ENCODE results near the gene CDRT15L2. TPM values are rescaled to one million over a fixed set of nuclear protein-coding genes. Genes with fewer than 3 reads are reported as not detected.
A peak's percentile ranks its signal among the peaks of the same experiment; 100 is the strongest.
"Not testable (repeated sequence)": the region's sequence is repeated elsewhere in the genome, so short reads cannot be mapped to it uniquely, and the experiment has no call there.

CDRT15L2 gene
- polyA plus RNA-seq (2013, experiment 1 of 2): not detected
- not detected for polyA plus RNA-seq (2013, experiment 2 of 2)

- H3K4me3 ChIP-seq (ENCODE audit: extremely low read depth, insufficient read depth, low read length, poor library complexity, severe bottlenecking); H3K36me3 ChIP-seq (ENCODE audit: control insufficient read depth, insufficient read depth, low read length); H3K9me3 ChIP-seq (ENCODE audit: control insufficient read depth, low read length); H3K4me1 ChIP-seq (ENCODE audit: control insufficient read depth, insufficient read depth, low read length, poor library complexity, severe bottlenecking); H3K27ac ChIP-seq (ENCODE audit: low read depth, low read length, severe bottlenecking): not testable (repeated sequence)
- WGBS, 2 experiments (ENCODE audit: insufficient coverage in 2 of 2): 93 to 99% methylated on average over 6 to 8 of the region's 12 CpGs
These were observed at the start of gene CDRT15L2 for GRCh38 chr17:20579424-20579823. Gene CDRT15L2 (plus strand): TSS chr17:20579724. CDS start chr17:20579744, 20 bp downstream.

- H3K9me3 ChIP-seq (ENCODE audit: control insufficient read depth, low read length); H3K27ac ChIP-seq (ENCODE audit: low read depth, low read length, severe bottlenecking); H3K36me3 ChIP-seq (ENCODE audit: control insufficient read depth, insufficient read depth, low read length); H3K4me1 ChIP-seq (ENCODE audit: control insufficient read depth, insufficient read depth, low read length, poor library complexity, severe bottlenecking): not testable (repeated sequence)
- peak overlapping the region; percentile 36 for H3K4me3 ChIP-seq (ENCODE audit: extremely low read depth, insufficient read depth, low read length, poor library complexity, severe bottlenecking)
- WGBS, 2 experiments (ENCODE audit: insufficient coverage in 2 of 2): 0% methylated on average over 1 of the region's 6 CpGs; no CpG with 5 or more reads in 1 of the 2 experiments
These were observed 49.4 kb upstream of the CDRT15L2 start for GRCh38 chr17:20530104-20530503.

- not testable (repeated sequence) for H3K9me3 ChIP-seq (ENCODE audit: control insufficient read depth, low read length); H3K4me1 ChIP-seq (ENCODE audit: control insufficient read depth, insufficient read depth, low read length, poor library complexity, severe bottlenecking); H3K36me3 ChIP-seq (ENCODE audit: control insufficient read depth, insufficient read depth, low read length); H3K27ac ChIP-seq (ENCODE audit: low read depth, low read length, severe bottlenecking)
- WGBS, 2 experiments (ENCODE audit: insufficient coverage in 2 of 2): no CpG with 5 or more reads among the region's 31 CpGs
- peak overlapping the region; percentile 49 for H3K4me3 ChIP-seq (ENCODE audit: extremely low read depth, insufficient read depth, low read length, poor library complexity, severe bottlenecking)
These were observed 46.9 kb upstream of the CDRT15L2 start for GRCh38 chr17:20532544-20533090.

GRCh38 chr17:20533206-20533605, 46.3 kb upstream of the CDRT15L2 start:
- WGBS, 2 experiments (ENCODE audit: insufficient coverage in 2 of 2): 0% methylated on average over 8 of the region's 11 CpGs
- peak overlapping the region; percentile 49 for H3K4me3 ChIP-seq (ENCODE audit: extremely low read depth, insufficient read depth, low read length, poor library complexity, severe bottlenecking)
- H3K9me3 ChIP-seq (ENCODE audit: control insufficient read depth, low read length); H3K4me1 ChIP-seq (ENCODE audit: control insufficient read depth, insufficient read depth, low read length, poor library complexity, severe bottlenecking); H3K36me3 ChIP-seq (ENCODE audit: control insufficient read depth, insufficient read depth, low read length); H3K27ac ChIP-seq (ENCODE audit: low read depth, low read length, severe bottlenecking): not testable (repeated sequence)

- H3K36me3 ChIP-seq (ENCODE audit: control insufficient read depth, insufficient read depth, low read length); H3K9me3 ChIP-seq (ENCODE audit: control insufficient read depth, low read length); H3K27ac ChIP-seq (ENCODE audit: low read depth, low read length, severe bottlenecking); H3K4me3 ChIP-seq (ENCODE audit: extremely low read depth, insufficient read depth, low read length, poor library complexity, severe bottlenecking); H3K4me1 ChIP-seq (ENCODE audit: control insufficient read depth, insufficient read depth, low read length, poor library complexity, severe bottlenecking): not testable (repeated sequence)
- no CpG with 5 or more reads among the region's 8 CpGs for WGBS, 2 experiments (ENCODE audit: insufficient coverage in 2 of 2)
These were observed 44.6 kb upstream of the CDRT15L2 start for GRCh38 chr17:20534711-20535550.

GRCh38 chr17:20540414-20540813, 39.1 kb upstream of the CDRT15L2 start:
- H3K36me3 ChIP-seq (ENCODE audit: control insufficient read depth, insufficient read depth, low read length); H3K9me3 ChIP-seq (ENCODE audit: control insufficient read depth, low read length); H3K27ac ChIP-seq (ENCODE audit: low read depth, low read length, severe bottlenecking); H3K4me3 ChIP-seq (ENCODE audit: extremely low read depth, insufficient read depth, low read length, poor library complexity, severe bottlenecking); H3K4me1 ChIP-seq (ENCODE audit: control insufficient read depth, insufficient read depth, low read length, poor library complexity, severe bottlenecking): not testable (repeated sequence)
- WGBS, 2 experiments (ENCODE audit: insufficient coverage in 2 of 2): no CpG with 5 or more reads among the region's 5 CpGs

- not testable (repeated sequence) for H3K4me1 ChIP-seq (ENCODE audit: control insufficient read depth, insufficient read depth, low read length, poor library complexity, severe bottlenecking); H3K4me3 ChIP-seq (ENCODE audit: extremely low read depth, insufficient read depth, low read length, poor library complexity, severe bottlenecking); H3K36me3 ChIP-seq (ENCODE audit: control insufficient read depth, insufficient read depth, low read length); H3K27ac ChIP-seq (ENCODE audit: low read depth, low read length, severe bottlenecking); H3K9me3 ChIP-seq (ENCODE audit: control insufficient read depth, low read length)
- WGBS, 2 experiments (ENCODE audit: insufficient coverage in 2 of 2): no CpG with 5 or more reads among the region's 3 CpGs
These were observed 38.7 kb upstream of the CDRT15L2 start for GRCh38 chr17:20540865-20541264.

GRCh38 chr17:20541853-20542546, 37.5 kb upstream of the CDRT15L2 start:
- H3K4me1 ChIP-seq (ENCODE audit: control insufficient read depth, insufficient read depth, low read length, poor library complexity, severe bottlenecking); H3K4me3 ChIP-seq (ENCODE audit: extremely low read depth, insufficient read depth, low read length, poor library complexity, severe bottlenecking); H3K36me3 ChIP-seq (ENCODE audit: control insufficient read depth, insufficient read depth, low read length); H3K27ac ChIP-seq (ENCODE audit: low read depth, low read length, severe bottlenecking); H3K9me3 ChIP-seq (ENCODE audit: control insufficient read depth, low read length): not testable (repeated sequence)
- 100% methylated on average over 1 of the region's 7 CpGs; no CpG with 5 or more reads in 1 of the 2 experiments for WGBS, 2 experiments (ENCODE audit: insufficient coverage in 2 of 2)

GRCh38 chr17:20547923-20548322, 31.6 kb upstream of the CDRT15L2 start:
- H3K9me3 ChIP-seq (ENCODE audit: control insufficient read depth, low read length); H3K36me3 ChIP-seq (ENCODE audit: control insufficient read depth, insufficient read depth, low read length); H3K4me3 ChIP-seq (ENCODE audit: extremely low read depth, insufficient read depth, low read length, poor library complexity, severe bottlenecking); H3K4me1 ChIP-seq (ENCODE audit: control insufficient read depth, insufficient read depth, low read length, poor library complexity, severe bottlenecking); H3K27ac ChIP-seq (ENCODE audit: low read depth, low read length, severe bottlenecking): not testable (repeated sequence)
- no CpG with 5 or more reads among the region's 5 CpGs for WGBS, 2 experiments (ENCODE audit: insufficient coverage in 2 of 2)

- 70 to 80% methylated on average over 1 to 2 of the region's 6 CpGs for WGBS, 2 experiments (ENCODE audit: insufficient coverage in 2 of 2)
- not testable (repeated sequence) for H3K4me1 ChIP-seq (ENCODE audit: control insufficient read depth, insufficient read depth, low read length, poor library complexity, severe bottlenecking); H3K9me3 ChIP-seq (ENCODE audit: control insufficient read depth, low read length); H3K27ac ChIP-seq (ENCODE audit: low read depth, low read length, severe bottlenecking); H3K4me3 ChIP-seq (ENCODE audit: extremely low read depth, insufficient read depth, low read length, poor library complexity, severe bottlenecking); H3K36me3 ChIP-seq (ENCODE audit: control insufficient read depth, insufficient read depth, low read length)
These were observed 26.6 kb upstream of the CDRT15L2 start for GRCh38 chr17:20552920-20553319.

- H3K27ac ChIP-seq (ENCODE audit: low read depth, low read length, severe bottlenecking); H3K36me3 ChIP-seq (ENCODE audit: control insufficient read depth, insufficient read depth, low read length); H3K4me3 ChIP-seq (ENCODE audit: extremely low read depth, insufficient read depth, low read length, poor library complexity, severe bottlenecking); H3K4me1 ChIP-seq (ENCODE audit: control insufficient read depth, insufficient read depth, low read length, poor library complexity, severe bottlenecking); H3K9me3 ChIP-seq (ENCODE audit: control insufficient read depth, low read length): not testable (repeated sequence)
- WGBS, 2 experiments (ENCODE audit: insufficient coverage in 2 of 2): 100% methylated on average over 2 of the region's 4 CpGs; no CpG with 5 or more reads in 1 of the 2 experiments
These were observed 24.8 kb upstream of the CDRT15L2 start for GRCh38 chr17:20554728-20555127.

Data from mesodermal cell (in vitro differentiated cells).